K562 (cell line): ENCODE measurements around the gene IGSF21. TPM values are rescaled to one million over a fixed set of nuclear protein-coding genes. Genes with fewer than 3 reads are reported as not detected.

Source experiments
- HDAC1 ChIP-seq, 2 experiments: fragments of 450-650 bp; IDR thresholded peaks; 2 replicates each; pipeline ENCODE4 v1.6.1; 2016 to 2017; ENCODE audit warnings: inconsistent platforms in 1 of 2, mild to moderate bottlenecking in 1 of 2, moderate library complexity in 1 of 2
- MTF1 ChIP-seq: fragments of 250-450 bp; sonication (Bioruptor Pico); IDR thresholded peaks from 2 replicates; pipeline ENCODE4 v1.9.0; 2021; ENCODE audit warnings: moderate library complexity, mild to moderate bottlenecking, inconsistent platforms, borderline replicate concordance
- POLR2G ChIP-seq: fragments of 200-400 bp; formaldehyde crosslinking; IDR thresholded peaks from 2 replicates; pipeline ENCODE4 v1.6.1; 2017; ENCODE audit warnings: low read depth, mild to moderate bottlenecking, antibody characterized with exemption, low read length, moderate library complexity
- SMARCA5 ChIP-seq: fragments of 450-650 bp; IDR thresholded peaks from 2 replicates; pipeline ENCODE4 v1.6.1; 2016
- SMARCC2 ChIP-seq: fragments of 450-650 bp; IDR thresholded peaks from 2 replicates; pipeline ENCODE4 v1.6.1; 2017; ENCODE audit warnings: antibody characterized with exemption, moderate library complexity, mild to moderate bottlenecking, low read depth
- ZBTB8A ChIP-seq: fragments of 450-650 bp; IDR thresholded peaks from 2 replicates; pipeline ENCODE4 v1.6.1; 2018; ENCODE audit warnings: mild to moderate bottlenecking, moderate library complexity; ENCODE audit not compliant: partially characterized antibody
- polyA plus RNA-seq, 8 experiments: library from polyadenylated mRNA; depleted of rRNA in 4 of 8; stranded (reverse) in 5 of 8; unstranded in 3 of 8; fragments of >200 nt; fragmentation: Nextera tagmentation in 2 of 8; fragmentation: Illumina TruSeq in 1 of 8; extraction: Ambion mirVana in 2 of 8; extraction: Trizol in 1 of 8; gene quantifications; 2 replicates each; pipeline versions ENCODE4 v1.2.1 to v1.2.3, GENCODE V29; 2011 to 2014; ENCODE audit warnings: inconsistent platforms in 1 of 8, missing spikeins in 1 of 8
- total RNA-seq, 7 experiments: library from RNA; depleted of rRNA in 6 of 7; stranded (reverse); fragments of >200 nt in 6 of 7; fragmentation: Illumina TruSeq in 2 of 7; extraction: Trizol in 2 of 7; gene quantifications; 2 replicates each; pipeline versions ENCODE4 v1.2.1 to v1.2.3, GENCODE V29; 2011 to 2021; ENCODE audit warnings: low replicate concordance in 1 of 7
- TF ChIP-seq, protein P1 (sequence below): IDR thresholded peaks from 2 replicates; pipeline ENCODE4 v1.6.1; 2011; ENCODE audit warnings: borderline replicate concordance, low read depth, mild to moderate bottlenecking, moderate library complexity, low read length; ENCODE audit not compliant: insufficient read depth, poor library complexity, severe bottlenecking
- TF ChIP-seq, protein P2 (sequence below): fragments of 450-650 bp; formaldehyde crosslinking; IDR thresholded peaks from 2 replicates; pipeline ENCODE4 v1.4.0; 2020; ENCODE audit warnings: mild to moderate bottlenecking, moderate library complexity

The IGSF21 gene
- total and polyA plus RNA-seq, 9 of the 15 experiments (the other 6 are each of a cell fraction or from before 2014, with no cell fraction given), result not detected

DNA sequence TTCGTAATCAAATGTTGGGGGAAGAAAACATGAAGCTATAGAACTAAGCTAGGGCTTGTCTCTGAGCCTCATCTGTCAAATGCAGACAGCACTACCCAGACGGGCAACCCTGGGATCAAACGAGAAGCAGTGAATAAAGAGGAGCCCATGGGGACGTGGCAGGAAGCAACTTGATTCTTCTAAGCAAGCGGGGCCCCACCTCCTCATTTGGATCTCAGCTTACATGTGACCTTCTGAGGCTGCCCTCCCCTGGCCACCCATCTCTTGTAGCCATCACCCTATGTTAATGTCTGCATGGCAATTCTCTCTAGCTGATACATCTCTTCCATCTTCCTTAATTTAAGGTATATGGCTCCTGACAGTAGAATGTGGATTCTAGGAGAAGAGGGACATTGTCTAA lies 171.3 kb downstream of the IGSF21 start (continued):
- TF ChIP-seq, protein P1, sequence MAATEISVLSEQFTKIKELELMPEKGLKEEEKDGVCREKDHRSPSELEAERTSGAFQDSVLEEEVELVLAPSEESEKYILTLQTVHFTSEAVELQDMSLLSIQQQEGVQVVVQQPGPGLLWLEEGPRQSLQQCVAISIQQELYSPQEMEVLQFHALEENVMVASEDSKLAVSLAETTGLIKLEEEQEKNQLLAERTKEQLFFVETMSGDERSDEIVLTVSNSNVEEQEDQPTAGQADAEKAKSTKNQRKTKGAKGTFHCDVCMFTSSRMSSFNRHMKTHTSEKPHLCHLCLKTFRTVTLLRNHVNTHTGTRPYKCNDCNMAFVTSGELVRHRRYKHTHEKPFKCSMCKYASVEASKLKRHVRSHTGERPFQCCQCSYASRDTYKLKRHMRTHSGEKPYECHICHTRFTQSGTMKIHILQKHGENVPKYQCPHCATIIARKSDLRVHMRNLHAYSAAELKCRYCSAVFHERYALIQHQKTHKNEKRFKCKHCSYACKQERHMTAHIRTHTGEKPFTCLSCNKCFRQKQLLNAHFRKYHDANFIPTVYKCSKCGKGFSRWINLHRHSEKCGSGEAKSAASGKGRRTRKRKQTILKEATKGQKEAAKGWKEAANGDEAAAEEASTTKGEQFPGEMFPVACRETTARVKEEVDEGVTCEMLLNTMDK, result no peak
- no peak for TF ChIP-seq SMARCA5
- no peak for TF ChIP-seq MTF1 (CRISPR knock-in tag)
- no peak for TF ChIP-seq SMARCC2
- TF ChIP-seq HDAC1 (IDR thresholded peaks at IDR 0.05), result no peak
- TF ChIP-seq POLR2G, result no peak
- TF ChIP-seq ZBTB8A, result no peak
- TF ChIP-seq, protein P2, sequence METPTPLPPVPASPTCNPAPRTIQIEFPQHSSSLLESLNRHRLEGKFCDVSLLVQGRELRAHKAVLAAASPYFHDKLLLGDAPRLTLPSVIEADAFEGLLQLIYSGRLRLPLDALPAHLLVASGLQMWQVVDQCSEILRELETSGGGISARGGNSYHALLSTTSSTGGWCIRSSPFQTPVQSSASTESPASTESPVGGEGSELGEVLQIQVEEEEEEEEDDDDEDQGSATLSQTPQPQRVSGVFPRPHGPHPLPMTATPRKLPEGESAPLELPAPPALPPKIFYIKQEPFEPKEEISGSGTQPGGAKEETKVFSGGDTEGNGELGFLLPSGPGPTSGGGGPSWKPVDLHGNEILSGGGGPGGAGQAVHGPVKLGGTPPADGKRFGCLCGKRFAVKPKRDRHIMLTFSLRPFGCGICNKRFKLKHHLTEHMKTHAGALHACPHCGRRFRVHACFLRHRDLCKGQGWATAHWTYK (CRISPR knock-in tag), result no peak
